Thyroid gland (tissue), 4 donors: ENCODE data around the gene DOK6.
"Not testable (repeated sequence)": the region's sequence is repeated elsewhere in the genome, so short reads cannot be mapped to it uniquely, and the experiment has no call there.

Experiments
- CTCF ChIP-seq, 6 experiments: fragments of 200-600 bp in 3 of 6; fragments of 450-650 bp in 3 of 6; sonication (generic) in 3 of 6; IDR thresholded peaks; one replicate each; pipeline ENCODE4 v1.5.1; 2016 to 2019; ENCODE audit warnings: antibody characterized with exemption in 6 of 6, mild to moderate bottlenecking in 2 of 6, inconsistent platforms in 1 of 6, moderate library complexity in 1 of 6
- POLR2A ChIP-seq, 2 donors: fragments of 450-650 bp; IDR thresholded peaks; one replicate each; pipeline ENCODE4 v1.6.1; 2017; ENCODE audit warnings: antibody characterized with exemption in 2 of 2, mild to moderate bottlenecking in 2 of 2, moderate library complexity in 1 of 2

GRCh38 chr18:69864802-69865201 is 464.1 kb downstream of the DOK6 start:
- not testable (repeated sequence) for TF ChIP-seq CTCF, POLR2A (IDR thresholded peaks at IDR 0.05)
